Upper lobe of left lung (tissue), 6 donors: Measurements from ENCODE around the gene NFATC3. TPM values are rescaled to one million over a fixed set of nuclear protein-coding genes. Genes with fewer than 3 reads are reported as not detected.
A peak's percentile ranks its signal among the peaks of the same experiment; 100 is the strongest.

Source experiments
- ATAC-seq, 2 donors: fragments of 200-7000 bp; cut with Tn5 transposase; one replicate each; pipeline ENCODE4 v1.9.1; 2022; ENCODE audit warnings: mild to moderate bottlenecking in 2 of 2, moderate library complexity in 2 of 2; ENCODE audit not compliant: low FRiP score in 2 of 2
- DNase-seq, 2 donors: peaks; one replicate each; pipeline ENCODE4 v3.0.0-alpha.2; 2019 to 2020
- H3K27ac ChIP-seq, 4 donors: fragments of 200-600 bp; sonication (generic); one replicate each; pipeline ENCODE4 v1.5.1; 2016 to 2019
- H3K27me3 ChIP-seq, 4 donors: fragments of 200-600 bp; sonication (generic); one replicate each; pipeline ENCODE4 v1.5.1; 2017 to 2019
- H3K36me3 ChIP-seq, 4 donors: fragments of 200-600 bp; sonication (generic); one replicate each; pipeline ENCODE4 v1.5.1; 2016 to 2019
- H3K4me1 ChIP-seq, 4 donors: fragments of 200-600 bp; sonication (generic); one replicate each; pipeline ENCODE4 v1.5.1; 2018 to 2019
- H3K4me3 ChIP-seq, 4 donors: fragments of 200-600 bp; sonication (generic); one replicate each; pipeline ENCODE4 v1.5.1; 2017 to 2019; ENCODE audit warnings: mild to moderate bottlenecking in 2 of 4, moderate library complexity in 1 of 4
- H3K9me3 ChIP-seq, 4 donors: fragments of 200-600 bp; sonication (generic); one replicate each; pipeline ENCODE4 v1.5.1; 2018 to 2019
- EP300 ChIP-seq, 4 donors: sonication (generic); formaldehyde crosslinking; IDR thresholded peaks; one replicate each; pipeline ENCODE4 v1.5.1; 2017; ENCODE audit warnings: antibody characterized with exemption in 4 of 4, control low read depth in 2 of 4
- POLR2A ChIP-seq, 4 donors: fragments of 450-650 bp; IDR thresholded peaks; one replicate each; pipeline ENCODE4 v1.5.1; 2016 to 2017; ENCODE audit warnings: antibody characterized with exemption in 4 of 4, mild to moderate bottlenecking in 2 of 4
- POLR2AphosphoS5 ChIP-seq, 2 donors: sonication (generic); formaldehyde crosslinking; IDR thresholded peaks; one replicate each; pipeline ENCODE4 v1.5.1; 2017; ENCODE audit warnings: antibody characterized with exemption in 2 of 2
- WGBS, 2 donors: methylation state at CpG; one replicate each; pipeline ENCODE4 v1.1.5; 2017 to 2018; 5-methylcytosine and 5-hydroxymethylcytosine counted together
- total RNA-seq, 6 donors: library from RNA; depleted of rRNA in 4 of 6; stranded (reverse); fragments of >200 nt in 4 of 6; gene quantifications; one replicate each; pipeline versions ENCODE4 v1.1.0 to v1.2.1, GENCODE V29; 2016 to 2021
- TF ChIP-seq, protein P1 (sequence below), 6 experiments: fragments of 450-650 bp in 4 of 6; fragments of 200-600 bp in 2 of 6; sonication (generic) in 2 of 6; IDR thresholded peaks; one replicate each; pipeline ENCODE4 v1.5.1; 2016 to 2019; ENCODE audit warnings: antibody characterized with exemption in 6 of 6
- donor health status: DM: no; HTN: no; CAD: no; lungs with moderate emphysema.
- donor health status: DM: no; HTN: yes; CAD: no; lungs with severe emphysema.

Gene NFATC3
- total RNA-seq, 6 donors from 2014 or later, result 49.1 to 95.3 (median 68.0) TPM

DNA sequence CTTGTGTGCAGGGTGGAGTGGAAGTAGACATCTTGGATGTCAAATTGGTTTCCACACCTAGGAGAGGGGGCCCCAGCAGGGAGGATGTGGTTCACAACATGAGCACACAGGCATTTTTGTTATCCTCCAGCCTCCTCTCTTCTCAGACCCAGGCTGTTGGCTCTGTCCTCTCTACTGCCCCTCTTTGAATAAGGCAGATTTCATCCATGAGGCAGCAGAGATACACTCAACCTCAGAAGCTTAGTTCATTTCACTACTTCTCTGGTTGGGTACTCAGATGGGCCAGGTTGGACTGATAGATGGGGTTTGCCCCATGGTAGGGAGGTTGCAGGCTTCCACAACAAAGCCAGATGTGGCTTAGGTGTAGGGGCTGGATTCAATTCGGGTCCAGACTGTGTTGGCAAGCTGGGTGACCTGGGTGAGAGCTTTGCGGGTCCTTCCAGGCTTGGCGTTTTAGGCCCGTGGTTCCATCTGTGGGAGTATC, 22.2 kb upstream of the NFATC3 start:
- no peak overlapping the region for H3K4me3 ChIP-seq
- no peak for TF ChIP-seq POLR2AphosphoS5 (IDR thresholded peaks at IDR 0.05)
- TF ChIP-seq EP300 (IDR thresholded peaks at IDR 0.05), result no peak
- no peak for TF ChIP-seq POLR2A (IDR thresholded peaks at IDR 0.05)
- TF ChIP-seq, protein P1, sequence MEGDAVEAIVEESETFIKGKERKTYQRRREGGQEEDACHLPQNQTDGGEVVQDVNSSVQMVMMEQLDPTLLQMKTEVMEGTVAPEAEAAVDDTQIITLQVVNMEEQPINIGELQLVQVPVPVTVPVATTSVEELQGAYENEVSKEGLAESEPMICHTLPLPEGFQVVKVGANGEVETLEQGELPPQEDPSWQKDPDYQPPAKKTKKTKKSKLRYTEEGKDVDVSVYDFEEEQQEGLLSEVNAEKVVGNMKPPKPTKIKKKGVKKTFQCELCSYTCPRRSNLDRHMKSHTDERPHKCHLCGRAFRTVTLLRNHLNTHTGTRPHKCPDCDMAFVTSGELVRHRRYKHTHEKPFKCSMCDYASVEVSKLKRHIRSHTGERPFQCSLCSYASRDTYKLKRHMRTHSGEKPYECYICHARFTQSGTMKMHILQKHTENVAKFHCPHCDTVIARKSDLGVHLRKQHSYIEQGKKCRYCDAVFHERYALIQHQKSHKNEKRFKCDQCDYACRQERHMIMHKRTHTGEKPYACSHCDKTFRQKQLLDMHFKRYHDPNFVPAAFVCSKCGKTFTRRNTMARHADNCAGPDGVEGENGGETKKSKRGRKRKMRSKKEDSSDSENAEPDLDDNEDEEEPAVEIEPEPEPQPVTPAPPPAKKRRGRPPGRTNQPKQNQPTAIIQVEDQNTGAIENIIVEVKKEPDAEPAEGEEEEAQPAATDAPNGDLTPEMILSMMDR (IDR thresholded peaks at IDR 0.05), result no peak
- ATAC-seq, result no peak
- DNase-seq, result no peak
- peaks cover 0 to 17% (median 2%) of the 10 kb centered on the region in 4 donors for H3K36me3 ChIP-seq
- H3K27me3 ChIP-seq, result no peaks in the 10 kb centered on the region
- H3K27ac ChIP-seq, result peak overlapping the region in 3 of 4 donors; percentile 83 to 85 (median 84)
- WGBS, 2 donors, result 91 to 93% methylated on average over 4 of the region's 4 CpGs
- no peaks in the 10 kb centered on the region for H3K9me3 ChIP-seq
- peaks cover 32 to 58% (median 34%) of the 10 kb centered on the region in 4 donors for H3K4me1 ChIP-seq

DNA sequence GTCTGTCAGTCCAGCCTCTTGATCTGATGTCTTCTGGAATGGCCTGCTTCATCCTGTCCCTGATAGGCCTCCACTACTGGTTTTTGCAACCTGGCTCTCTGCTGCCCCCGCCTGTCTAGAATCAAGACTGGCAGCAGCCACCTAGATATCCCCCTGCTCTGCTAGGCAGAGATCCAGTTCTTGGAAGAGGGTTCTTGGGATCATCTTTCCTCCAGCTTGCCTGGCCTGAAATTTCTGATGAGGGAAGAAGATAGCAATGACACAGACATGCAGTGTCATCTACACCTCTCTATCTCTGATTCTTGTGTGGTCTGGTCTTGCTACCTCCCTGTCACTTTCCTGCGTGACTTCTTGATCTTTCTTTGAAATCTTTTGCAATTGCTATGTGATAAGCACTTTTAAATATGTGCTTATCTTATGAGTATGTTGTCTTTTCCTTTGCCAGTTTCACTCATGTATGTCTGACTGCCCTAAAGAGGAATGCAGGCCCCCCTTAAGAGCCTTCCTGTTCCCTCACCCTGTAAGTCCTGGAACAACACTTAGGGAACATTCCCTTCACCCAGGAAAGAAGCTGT, 20.3 kb upstream of the NFATC3 start:
- Histone ChIP-seq H3K36me3 (peaks cover 0 to 17% (median 4%) of the 10 kb centered on the region in 4 donors), H3K9me3 (no peaks in the 10 kb centered on the region), H3K27ac (peak overlapping the region; percentile 83 to 87 (median 84)), H3K4me1 (peaks cover 41 to 71% (median 46%) of the 10 kb centered on the region in 4 donors), H3K27me3 (no peaks in the 10 kb centered on the region), H3K4me3 (no peak overlapping the region)
- DNase-seq (peak in 1 of 2 donors; percentile 88), ATAC-seq (peak; percentile 82 to 92)
- 12 to 25% methylated on average over 2 of the region's 2 CpGs for WGBS, 2 donors
- TF ChIP-seq POLR2A (IDR thresholded peaks at IDR 0.05) (peak in 2 of 4 donors; percentile 12 to 17), POLR2AphosphoS5 (IDR thresholded peaks at IDR 0.05) (peak in 1 of 2 donors; percentile 21), EP300 (IDR thresholded peaks at IDR 0.05) (peak in 3 of 4 donors; percentile 36 to 88 (median 62))
- TF ChIP-seq, protein P1 (IDR thresholded peaks at IDR 0.05), result peak; percentile 77 to 89 (median 86)

DNA sequence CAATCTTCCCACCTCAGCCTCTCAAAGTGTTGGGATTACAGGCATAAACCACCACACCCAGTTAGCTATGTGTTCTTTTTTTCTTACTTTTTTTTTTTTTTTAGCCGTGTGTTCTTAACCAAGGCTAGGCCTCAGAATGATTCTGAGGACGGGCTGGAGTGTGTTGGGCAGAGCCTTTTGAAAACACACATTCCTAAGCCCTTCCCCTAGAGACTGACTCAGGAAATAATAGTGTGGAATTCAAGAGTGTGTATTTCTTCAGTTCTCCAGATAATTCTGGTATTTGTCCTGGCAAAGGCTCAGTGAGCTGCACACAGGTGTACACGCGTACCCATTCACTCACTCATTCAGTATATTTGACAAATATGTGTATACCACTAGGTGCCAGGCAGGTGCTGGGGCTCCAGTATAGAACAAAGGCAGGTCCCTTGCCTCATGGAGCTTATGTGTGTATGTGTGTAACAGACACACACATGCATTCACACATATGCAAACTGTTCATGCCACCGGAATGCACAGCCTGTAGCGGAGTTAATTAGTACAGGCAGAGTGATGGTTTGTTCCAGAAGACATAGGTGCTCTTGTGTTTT, 19.4 kb upstream of the NFATC3 start:
- Histone ChIP-seq H3K4me3 (no peak overlapping the region), H3K9me3 (no peaks in the 10 kb centered on the region), H3K27me3 (no peaks in the 10 kb centered on the region), H3K36me3 (peaks cover 0 to 14% (median 6%) of the 10 kb centered on the region in 4 donors), H3K27ac (peak overlapping the region; percentile 83 to 87 (median 84)), H3K4me1 (peaks cover 43 to 77% (median 53%) of the 10 kb centered on the region in 4 donors)
- DNase-seq (peak in 1 of 2 donors; percentile 61), ATAC-seq (peak; percentile 81 to 91)
- TF ChIP-seq EP300 (IDR thresholded peaks at IDR 0.05), result peak in 1 of 4 donors; percentile 61
- TF ChIP-seq POLR2A (IDR thresholded peaks at IDR 0.05), result peak in 1 of 4 donors; percentile 13
- TF ChIP-seq, protein P1 (IDR thresholded peaks at IDR 0.05), result no peak
- TF ChIP-seq POLR2AphosphoS5 (IDR thresholded peaks at IDR 0.05), result no peak
- WGBS, 2 donors, result 65 to 69% methylated on average over 6 of the region's 6 CpGs

DNA sequence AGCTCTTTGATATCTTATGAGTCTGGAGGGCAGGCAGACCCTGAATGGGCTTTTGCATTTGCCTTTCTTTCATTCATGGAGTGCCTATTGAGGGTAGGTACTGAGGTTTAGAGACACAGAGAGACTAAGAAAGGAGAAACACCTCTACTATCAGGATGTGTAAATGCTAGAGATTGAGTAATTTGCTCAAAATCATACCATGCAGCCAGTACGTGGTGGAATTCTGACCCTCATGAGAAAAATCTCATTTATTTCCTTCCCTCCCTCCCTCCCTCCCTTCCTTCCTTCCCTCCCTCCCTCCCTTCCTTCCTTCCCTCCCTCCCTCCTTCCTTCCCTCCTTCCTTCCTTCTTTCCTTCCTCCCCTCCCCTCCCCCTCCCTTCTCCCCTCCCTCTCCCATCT, 18.4 kb upstream of the NFATC3 start:
- peaks cover 0 to 15% (median 12%) of the 10 kb centered on the region in 4 donors for H3K36me3 ChIP-seq
- no peak overlapping the region for H3K4me3 ChIP-seq
- WGBS, 2 donors, result 17 to 38% methylated on average over 1 of the region's 1 CpG
- DNase-seq (no peak), ATAC-seq (no peak)
- H3K27ac ChIP-seq, result peak overlapping the region; percentile 83 to 87 (median 84)
- H3K9me3 ChIP-seq, result no peaks in the 10 kb centered on the region
- no peaks in the 10 kb centered on the region for H3K27me3 ChIP-seq
- peaks cover 44 to 68% (median 52%) of the 10 kb centered on the region in 4 donors for H3K4me1 ChIP-seq
- TF ChIP-seq, protein P1 (IDR thresholded peaks at IDR 0.05), result no peak
- TF ChIP-seq POLR2AphosphoS5 (IDR thresholded peaks at IDR 0.05), result no peak
- no peak for TF ChIP-seq POLR2A (IDR thresholded peaks at IDR 0.05)
- no peak for TF ChIP-seq EP300 (IDR thresholded peaks at IDR 0.05)
